D721Med (cell line): Measurements from ENCODE around the gene CREG1.
"Not testable (repeated sequence)": the region's sequence is repeated elsewhere in the genome, so short reads cannot be mapped to it uniquely, and the experiment has no call there.

Experiments
- DNase-seq: peaks from one replicate; pipeline ENCODE4 v3.0.0; 2011; ENCODE audit warnings: low spot score; ENCODE audit not compliant: insufficient read length
- FAIRE-seq: peaks from 2 replicates; lab custom pipeline; 2011; peaks lifted over from hg19 to GRCh38; lab: Jason Lieb, UNC
- TF ChIP-seq, protein P1 (sequence below): IDR thresholded peaks from 2 replicates; pipeline ENCODE4 v1.5.1; 2012; ENCODE audit warnings: mild to moderate bottlenecking, control low read depth; ENCODE audit not compliant: insufficient read depth; ENCODE audit errors: missing control alignments

CREG1 gene

DNA sequence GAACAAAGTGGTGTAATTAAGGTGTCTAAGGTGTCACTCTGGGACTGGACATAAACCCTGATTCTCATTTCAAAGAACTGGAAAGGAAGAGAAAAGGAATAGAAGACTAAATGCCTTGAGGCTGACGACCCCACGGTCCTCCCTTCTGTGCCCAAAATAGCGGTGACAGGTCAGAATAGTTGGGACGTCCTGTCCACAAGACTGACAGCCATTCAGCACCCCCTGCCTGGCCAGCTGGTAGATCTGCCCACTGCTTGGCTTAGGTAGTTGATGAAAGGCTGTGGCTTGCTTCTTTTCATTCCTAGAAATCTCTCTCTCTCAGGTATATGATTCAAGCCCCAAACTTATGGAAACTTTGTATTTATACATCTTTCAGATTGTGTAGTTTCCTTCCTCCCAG, 26.4 kb upstream of the CREG1 start:
- TF ChIP-seq, protein P1, sequence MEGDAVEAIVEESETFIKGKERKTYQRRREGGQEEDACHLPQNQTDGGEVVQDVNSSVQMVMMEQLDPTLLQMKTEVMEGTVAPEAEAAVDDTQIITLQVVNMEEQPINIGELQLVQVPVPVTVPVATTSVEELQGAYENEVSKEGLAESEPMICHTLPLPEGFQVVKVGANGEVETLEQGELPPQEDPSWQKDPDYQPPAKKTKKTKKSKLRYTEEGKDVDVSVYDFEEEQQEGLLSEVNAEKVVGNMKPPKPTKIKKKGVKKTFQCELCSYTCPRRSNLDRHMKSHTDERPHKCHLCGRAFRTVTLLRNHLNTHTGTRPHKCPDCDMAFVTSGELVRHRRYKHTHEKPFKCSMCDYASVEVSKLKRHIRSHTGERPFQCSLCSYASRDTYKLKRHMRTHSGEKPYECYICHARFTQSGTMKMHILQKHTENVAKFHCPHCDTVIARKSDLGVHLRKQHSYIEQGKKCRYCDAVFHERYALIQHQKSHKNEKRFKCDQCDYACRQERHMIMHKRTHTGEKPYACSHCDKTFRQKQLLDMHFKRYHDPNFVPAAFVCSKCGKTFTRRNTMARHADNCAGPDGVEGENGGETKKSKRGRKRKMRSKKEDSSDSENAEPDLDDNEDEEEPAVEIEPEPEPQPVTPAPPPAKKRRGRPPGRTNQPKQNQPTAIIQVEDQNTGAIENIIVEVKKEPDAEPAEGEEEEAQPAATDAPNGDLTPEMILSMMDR, result no peak
- no peak for FAIRE-seq
- no peak for DNase-seq

DNA sequence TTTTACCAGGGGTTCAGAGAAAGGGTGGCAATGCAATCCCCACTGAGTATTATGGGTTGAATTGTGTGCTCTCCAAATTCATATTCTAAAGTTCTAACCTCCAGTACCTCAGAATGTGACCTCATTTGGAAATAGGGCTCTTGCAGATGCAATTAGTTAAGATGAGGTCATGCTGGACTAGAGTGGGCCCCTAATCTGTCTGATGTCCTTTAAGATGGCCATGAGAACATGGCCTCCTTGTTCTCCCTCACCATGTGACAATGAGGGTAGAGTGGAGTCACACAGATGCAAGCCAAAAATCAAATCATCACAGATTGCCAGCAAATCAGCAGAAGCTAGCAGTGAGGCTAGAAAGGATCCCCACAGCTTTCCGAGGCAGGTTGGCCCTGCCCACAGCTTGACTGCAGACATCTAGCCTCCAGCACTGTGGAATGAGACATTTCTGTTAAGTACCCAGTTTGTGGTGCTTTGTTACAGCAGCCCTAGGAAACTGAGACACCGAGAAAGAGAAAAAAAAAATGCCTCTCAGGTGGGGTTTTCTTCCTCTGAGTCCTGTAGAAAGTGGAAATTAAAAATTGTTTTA, 25.5 kb upstream of the CREG1 start:
- FAIRE-seq (no peak), DNase-seq (no peak)
- TF ChIP-seq, protein P1, result no peak

DNA sequence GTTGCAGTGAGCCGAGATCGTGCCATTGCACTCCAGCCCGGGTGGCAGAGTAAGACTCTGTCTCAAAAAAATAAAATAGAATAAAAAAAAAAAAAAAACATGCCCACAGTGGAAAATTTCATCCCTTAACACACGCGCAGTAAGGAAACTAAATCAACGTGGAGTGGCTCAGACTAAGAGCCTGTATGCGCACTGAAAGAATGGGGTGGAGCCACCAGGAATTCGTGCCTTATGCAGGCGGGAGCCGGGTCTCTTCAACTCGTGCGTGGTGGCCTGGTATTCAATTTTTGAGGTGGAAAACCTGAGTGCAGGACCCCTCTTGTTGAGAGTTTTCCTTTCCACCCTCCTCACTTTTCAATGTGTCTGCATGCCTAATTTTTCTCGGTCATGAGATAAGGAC, 22.1 kb upstream of the CREG1 start:
- DNase-seq (no peak), FAIRE-seq (no peak)
- TF ChIP-seq, protein P1, result no peak

DNA sequence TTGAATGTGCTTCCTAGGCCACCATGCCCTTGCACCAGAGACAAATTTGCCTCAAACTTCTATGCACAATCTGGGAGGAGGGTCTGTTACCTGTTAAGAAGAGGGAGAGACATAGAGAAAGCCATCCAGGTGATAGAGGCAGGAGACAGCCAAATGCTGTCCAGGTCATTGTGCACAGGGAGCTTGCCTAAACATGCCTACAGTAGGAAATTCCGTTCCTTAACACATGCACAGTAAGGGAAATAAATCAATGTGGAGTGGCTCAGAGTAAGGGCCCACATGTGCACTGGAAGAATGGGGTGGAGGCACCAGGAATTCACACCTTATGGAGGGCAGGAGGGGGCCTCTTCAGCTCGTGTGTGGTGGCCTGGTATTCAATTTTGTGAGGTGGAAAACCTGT, 19.5 kb upstream of the CREG1 start:
- FAIRE-seq (no peak), DNase-seq (no peak)

DNA sequence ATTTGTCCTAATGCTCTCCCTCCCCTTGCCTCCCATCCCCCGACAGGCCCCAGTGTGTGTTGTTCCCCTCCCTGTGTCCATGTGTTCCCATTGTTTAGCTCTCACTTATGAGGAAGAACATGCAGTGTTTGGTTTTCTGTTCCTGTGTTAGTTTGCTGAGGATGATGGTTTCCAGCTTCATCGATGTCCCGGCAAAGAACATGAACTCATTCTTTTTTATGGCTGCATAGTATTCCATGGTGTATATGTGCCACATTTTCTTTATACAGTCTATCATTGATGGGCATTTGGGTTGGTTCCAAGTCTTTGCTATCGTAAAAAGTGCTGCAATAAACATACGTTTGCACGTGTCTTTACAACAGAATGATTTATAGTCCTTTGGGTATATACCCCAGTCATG, 17.1 kb upstream of the CREG1 start:
- FAIRE-seq, DNase-seq: not testable (repeated sequence)

More for the DNA sequence above, 19.5 kb upstream of the CREG1 start:
- TF ChIP-seq, protein P1, result no peak

DNA sequence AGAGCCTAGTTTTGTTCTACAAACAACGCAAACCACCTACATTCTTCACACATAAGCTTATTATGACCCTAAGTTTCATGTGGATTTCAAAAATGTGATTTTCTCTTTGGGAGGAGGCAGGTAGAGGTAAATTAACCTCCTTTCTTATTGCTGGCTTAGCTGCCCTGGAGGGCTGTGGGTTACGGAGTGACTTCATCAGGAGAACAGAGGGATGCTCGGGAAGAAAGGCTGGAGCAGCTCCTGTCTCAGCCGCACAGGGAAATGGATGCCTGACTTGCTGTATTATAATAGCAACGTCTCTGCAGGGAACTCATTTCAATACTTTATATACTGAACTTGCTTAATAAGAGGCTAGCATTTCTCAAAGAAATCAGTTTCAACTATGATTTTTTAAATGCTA, 14.1 kb upstream of the CREG1 start:
- TF ChIP-seq, protein P1, result no peak
- FAIRE-seq, result no peak

DNA sequence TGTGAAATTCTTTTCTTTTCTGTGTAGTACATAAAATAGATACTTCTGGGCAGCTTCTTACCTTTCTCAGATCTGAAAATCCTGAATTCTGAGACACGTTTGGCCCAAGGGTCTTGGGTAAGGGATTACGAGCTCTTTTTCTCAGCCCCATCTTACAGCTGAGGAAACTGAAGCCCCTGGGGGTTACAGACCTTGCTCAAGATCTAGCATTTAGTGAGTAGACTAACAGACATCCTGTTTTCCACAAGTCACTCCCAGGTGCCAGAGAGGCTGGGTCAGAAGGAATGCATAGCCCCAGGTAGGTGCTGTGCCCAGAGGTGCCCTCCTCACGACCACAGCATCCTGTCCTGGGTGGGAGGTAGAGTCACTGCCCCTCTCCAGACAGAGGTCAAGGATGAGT, 13.2 kb upstream of the CREG1 start:
- TF ChIP-seq, protein P1, result no peak
- FAIRE-seq (no peak), DNase-seq (no peak)

More for the DNA sequence above, 14.1 kb upstream of the CREG1 start:
- no peak for DNase-seq

DNA sequence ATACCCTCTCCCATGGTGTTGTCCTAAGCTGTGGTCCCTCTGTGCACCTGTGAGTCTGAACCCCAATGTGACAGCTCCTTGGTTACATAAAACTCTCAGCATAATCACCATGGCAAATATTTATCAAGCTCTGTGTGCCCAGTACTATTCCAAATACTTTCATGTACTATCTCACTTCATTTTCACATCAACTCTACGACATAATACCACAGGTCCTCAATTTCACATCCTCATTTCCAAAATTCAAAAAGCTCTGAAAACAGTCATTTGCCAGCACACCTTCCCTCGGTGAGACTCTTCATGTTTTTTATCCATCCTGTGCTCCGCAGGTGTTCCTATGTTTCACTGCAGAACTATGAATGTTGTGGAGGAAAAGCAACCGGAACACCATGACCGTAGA, 12.4 kb upstream of the CREG1 start:
- DNase-seq, result no peak
- FAIRE-seq, result no peak
- TF ChIP-seq, protein P1, result no peak
